K562 (cell line): Measurements from ENCODE around the gene PCGF6. TPM values are rescaled to one million over a fixed set of nuclear protein-coding genes. Genes with fewer than 3 reads are reported as not detected.

ENCODE experiments used
- CCNT2 ChIP-seq: IDR thresholded peaks from 2 replicates; pipeline ENCODE4 v1.6.1; 2011; ENCODE audit warnings: borderline replicate concordance, low read depth, mild to moderate bottlenecking, moderate library complexity, mixed read lengths, low read length; ENCODE audit not compliant: insufficient read length; ENCODE audit errors: extremely low read depth
- CSDE1 ChIP-seq, 2 experiments: fragments of 450-650 bp; IDR thresholded peaks; 2 replicates each; pipeline ENCODE4 v1.6.1; 2016; ENCODE audit warnings: mild to moderate bottlenecking in 1 of 2
- HDAC6 ChIP-seq: IDR thresholded peaks from 2 replicates; pipeline ENCODE4 v1.6.1; 2012; ENCODE audit warnings: low read depth, mild to moderate bottlenecking, control low read depth, inconsistent platforms, low read length, moderate library complexity
- KLF16 ChIP-seq: IDR thresholded peaks from 2 replicates; pipeline ENCODE4 v1.6.1; 2016; ENCODE audit warnings: antibody characterized with exemption
- KLF6 ChIP-seq: fragments of 250-450 bp; sonication (Bioruptor Pico); IDR thresholded peaks from 2 replicates; pipeline ENCODE4 v1.4.0; 2020; ENCODE audit warnings: mild to moderate bottlenecking, moderate library complexity, borderline replicate concordance
- MXI1 ChIP-seq: IDR thresholded peaks from 2 replicates; pipeline ENCODE4 v1.6.1; 2011; ENCODE audit warnings: low read depth, mild to moderate bottlenecking, improper control_type of control experiment, low read length
- RCOR1 ChIP-seq, 2 experiments: IDR thresholded peaks; 2 replicates each; pipeline ENCODE4 v1.6.1; 2012; ENCODE audit warnings: low read depth in 2 of 2, low read length in 2 of 2, borderline replicate concordance in 1 of 2, improper control_type of control experiment in 1 of 2
- SMAD1 ChIP-seq: fragments of 150-350 bp; IDR thresholded peaks from 2 replicates; pipeline ENCODE4 v1.6.1; 2014; ENCODE audit warnings: low read length, low read depth; ENCODE audit not compliant: partially characterized antibody
- SMARCA5 ChIP-seq: fragments of 450-650 bp; IDR thresholded peaks from 2 replicates; pipeline ENCODE4 v1.6.1; 2016
- TBL1XR1 ChIP-seq, 2 experiments: IDR thresholded peaks; 2 replicates each; pipeline ENCODE4 v1.6.1; 2012; ENCODE audit warnings: improper control_type of control experiment in 2 of 2, low read length in 2 of 2, mild to moderate bottlenecking in 1 of 2
- TGIF2 ChIP-seq: sonication (generic); formaldehyde crosslinking; IDR thresholded peaks from 2 replicates; pipeline ENCODE4 v1.8.1; 2022; ENCODE audit warnings: mild to moderate bottlenecking, missing genetic modification reagents, moderate library complexity
- THRAP3 ChIP-seq: fragments of 450-650 bp; IDR thresholded peaks from 2 replicates; pipeline ENCODE4 v1.6.1; 2016; ENCODE audit warnings: mild to moderate bottlenecking, inconsistent platforms, borderline replicate concordance
- U2AF1 ChIP-seq: fragments of 200-400 bp; formaldehyde crosslinking; optimal IDR thresholded peaks from 2 replicates; pipeline ENCODE3; 2017; ENCODE audit warnings: mild to moderate bottlenecking, low read depth, low read length, moderate library complexity
- YY1 ChIP-seq, 3 experiments: IDR thresholded peaks; 2 replicates each; pipeline ENCODE4 v1.6.1; 2011; ENCODE audit warnings: low read length in 2 of 3, mild to moderate bottlenecking in 2 of 3, moderate library complexity in 2 of 3, borderline replicate concordance in 1 of 3, control low read depth in 1 of 3, low read depth in 1 of 3; ENCODE audit not compliant: insufficient read depth in 3 of 3, insufficient replicate concordance in 2 of 3, control insufficient read depth in 1 of 3, insufficient read length in 1 of 3; ENCODE audit errors: extremely low read depth in 1 of 3
- ZBED1 ChIP-seq: IDR thresholded peaks from 2 replicates; pipeline ENCODE4 v1.6.1; 2014
- ZFP30 ChIP-seq: fragments of 250-450 bp; sonication (Bioruptor Pico); IDR thresholded peaks from 2 replicates; pipeline ENCODE4 v1.8.0; 2022; ENCODE audit warnings: moderate library complexity, mild to moderate bottlenecking, inconsistent platforms, borderline replicate concordance
- ZNF174 ChIP-seq: fragments of 250-450 bp; sonication (Bioruptor Pico); IDR thresholded peaks from 2 replicates; pipeline ENCODE4 v1.4.0; 2020; ENCODE audit warnings: mild to moderate bottlenecking
- ZNF212 ChIP-seq: fragments of 450-650 bp; formaldehyde crosslinking; IDR thresholded peaks from 2 replicates; pipeline ENCODE4 v1.4.0; 2020; ENCODE audit warnings: mild to moderate bottlenecking
- ZNF316 ChIP-seq: fragments of 450-650 bp; IDR thresholded peaks from 2 replicates; pipeline ENCODE4 v1.6.1; 2016
- ZNF347 ChIP-seq: fragments of 450-650 bp; formaldehyde crosslinking; IDR thresholded peaks from 2 replicates; pipeline ENCODE4 v1.4.0; 2020; ENCODE audit warnings: low read depth, mild to moderate bottlenecking, moderate library complexity
- ZNF644 ChIP-seq: fragments of 200-800 bp; sonication (Bioruptor generic); IDR thresholded peaks from 2 replicates; pipeline ENCODE4 v1.6.1; 2016; ENCODE audit warnings: low read depth, missing genetic modification characterization, missing compliant biosample characterization
- polyA plus RNA-seq, 8 experiments: library from polyadenylated mRNA; depleted of rRNA in 4 of 8; stranded (reverse) in 5 of 8; unstranded in 3 of 8; fragments of >200 nt; fragmentation: Nextera tagmentation in 2 of 8; fragmentation: Illumina TruSeq in 1 of 8; extraction: Ambion mirVana in 2 of 8; extraction: Trizol in 1 of 8; gene quantifications; 2 replicates each; pipeline versions ENCODE4 v1.2.1 to v1.2.3, GENCODE V29; 2011 to 2014; ENCODE audit warnings: inconsistent platforms in 1 of 8, missing spikeins in 1 of 8
- total RNA-seq, 7 experiments: library from RNA; depleted of rRNA in 6 of 7; stranded (reverse); fragments of >200 nt in 6 of 7; fragmentation: Illumina TruSeq in 2 of 7; extraction: Trizol in 2 of 7; gene quantifications; 2 replicates each; pipeline versions ENCODE4 v1.2.1 to v1.2.3, GENCODE V29; 2011 to 2021; ENCODE audit warnings: low replicate concordance in 1 of 7
- TF ChIP-seq, protein P1 (sequence below): fragments of 250-450 bp; sonication (Bioruptor Pico); IDR thresholded peaks from 2 replicates; pipeline ENCODE4 v1.9.0; 2021; ENCODE audit warnings: mild to moderate bottlenecking
- TF ChIP-seq, protein P2 (sequence below): sonication (generic); formaldehyde crosslinking; IDR thresholded peaks from 2 replicates; pipeline ENCODE4 v1.5.0; 2020; ENCODE audit warnings: missing genetic modification reagents
- TF ChIP-seq, protein P3 (sequence below), 2 experiments: fragments of 250-450 bp in 1 of 2; fragments of 450-650 bp in 1 of 2; sonication (Bioruptor Pico) in 1 of 2; IDR thresholded peaks; 2 replicates each; pipeline versions ENCODE4 v1.6.1 to v1.8.0; 2016 to 2021; ENCODE audit warnings: mild to moderate bottlenecking in 2 of 2, moderate library complexity in 2 of 2, missing compliant biosample characterization in 1 of 2, missing genetic modification characterization in 1 of 2
- TF ChIP-seq, protein P4 (sequence below): sonication (generic); formaldehyde crosslinking; IDR thresholded peaks from 2 replicates; pipeline ENCODE4 v1.8.0; 2022; ENCODE audit warnings: mild to moderate bottlenecking, missing genetic modification reagents, borderline replicate concordance

PCGF6 gene
- total and polyA plus RNA-seq, 9 of the 15 experiments (the other 6 are each of a cell fraction or from before 2014, with no cell fraction given), result 8.4 to 24.6 (median 20.6) TPM

DNA sequence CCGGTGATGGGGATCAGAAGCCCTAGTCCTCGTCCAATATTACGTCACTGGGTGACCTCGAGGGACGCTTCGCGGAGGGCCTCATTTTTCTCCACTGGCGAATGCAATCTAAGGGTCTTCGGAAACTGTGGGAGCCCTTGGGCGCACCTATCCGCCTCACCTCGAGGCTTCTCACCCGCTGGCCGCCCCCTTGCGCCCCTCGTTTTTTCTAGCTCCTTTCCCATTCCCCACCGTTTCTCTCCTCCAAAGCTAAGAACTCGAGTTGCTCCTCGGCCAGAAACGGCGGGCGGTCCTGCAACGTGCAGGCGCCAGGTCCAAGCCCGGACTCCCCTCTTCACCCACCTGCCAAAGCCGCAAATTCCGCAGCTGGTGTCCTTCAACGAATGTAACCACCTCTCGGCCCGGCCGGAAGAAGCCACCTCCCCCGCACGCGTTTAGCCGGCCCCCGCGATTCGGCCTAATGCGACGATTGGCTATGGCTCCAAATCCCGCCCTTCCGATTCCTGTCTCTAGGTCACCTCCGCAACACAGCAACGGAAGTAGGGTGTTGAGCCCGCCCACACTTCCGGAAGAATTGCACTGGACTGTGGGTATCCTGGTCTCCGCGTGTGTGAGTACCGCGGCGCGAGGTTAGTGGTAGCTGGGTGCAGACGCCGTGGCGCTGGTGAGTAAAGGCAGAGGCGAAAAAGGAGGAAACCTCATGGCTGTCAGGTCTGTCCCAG lies 45.3 kb upstream of the PCGF6 start, which contains the start of the genes ATP5MK and PDCD11 (continued):
- TF ChIP-seq U2AF1 (no peak), ZBED1 (no peak), SMARCA5 (no peak), SMAD1 (peak; percentile 63), ZNF174 (CRISPR knock-in tag) (no peak), CSDE1 (IDR thresholded peaks at IDR 0.05) (no peak), KLF6 (no peak; the same call in 1 of the 2 replicates), CCNT2 (peak; percentile 31), ZNF212 (no peak), YY1 (IDR thresholded peaks at IDR 0.05; ENCODE audit: borderline replicate concordance in 1 of 3, control insufficient read depth in 1 of 3, extremely low read depth in 1 of 3, insufficient read depth in 3 of 3, insufficient read length in 1 of 3, insufficient replicate concordance in 2 of 3, low read depth in 1 of 3, low read length in 2 of 3) (no peak), ZFP30 (CRISPR knock-in tag) (no peak), RCOR1 (IDR thresholded peaks at IDR 0.05; ENCODE audit: borderline replicate concordance in 1 of 2, low read depth in 2 of 2, low read length in 2 of 2) (no peak), HDAC6 (no peak), ZNF316 (no peak), KLF16 (0 out of 2 replicates have a peak, but pooled peaks have one; percentile 57), TGIF2 (CRISPR knock-in tag) (no peak), ZNF347 (no peak), ZNF644 (tag) (no peak), TBL1XR1 (IDR thresholded peaks at IDR 0.05; ENCODE audit: low read length in 2 of 2) (0 out of 4 replicates have a peak, but pooled peaks of 1 of the 2 experiments have one; percentile 51), THRAP3 (no peak), MXI1 (peak; percentile 83)
- TF ChIP-seq, protein P1, sequence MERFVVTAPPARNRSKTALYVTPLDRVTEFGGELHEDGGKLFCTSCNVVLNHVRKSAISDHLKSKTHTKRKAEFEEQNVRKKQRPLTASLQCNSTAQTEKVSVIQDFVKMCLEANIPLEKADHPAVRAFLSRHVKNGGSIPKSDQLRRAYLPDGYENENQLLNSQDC (CRISPR knock-in tag), result no peak
- TF ChIP-seq, protein P2, sequence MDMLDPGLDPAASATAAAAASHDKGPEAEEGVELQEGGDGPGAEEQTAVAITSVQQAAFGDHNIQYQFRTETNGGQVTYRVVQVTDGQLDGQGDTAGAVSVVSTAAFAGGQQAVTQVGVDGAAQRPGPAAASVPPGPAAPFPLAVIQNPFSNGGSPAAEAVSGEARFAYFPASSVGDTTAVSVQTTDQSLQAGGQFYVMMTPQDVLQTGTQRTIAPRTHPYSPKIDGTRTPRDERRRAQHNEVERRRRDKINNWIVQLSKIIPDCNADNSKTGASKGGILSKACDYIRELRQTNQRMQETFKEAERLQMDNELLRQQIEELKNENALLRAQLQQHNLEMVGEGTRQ (CRISPR knock-in tag), result no peak
- TF ChIP-seq, protein P3, sequence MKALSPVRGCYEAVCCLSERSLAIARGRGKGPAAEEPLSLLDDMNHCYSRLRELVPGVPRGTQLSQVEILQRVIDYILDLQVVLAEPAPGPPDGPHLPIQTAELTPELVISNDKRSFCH (CRISPR knock-in tag; IDR thresholded peaks at IDR 0.05), result no peak
- TF ChIP-seq, protein P3 (tag; IDR thresholded peaks at IDR 0.05), result no peak
- TF ChIP-seq, protein P4, sequence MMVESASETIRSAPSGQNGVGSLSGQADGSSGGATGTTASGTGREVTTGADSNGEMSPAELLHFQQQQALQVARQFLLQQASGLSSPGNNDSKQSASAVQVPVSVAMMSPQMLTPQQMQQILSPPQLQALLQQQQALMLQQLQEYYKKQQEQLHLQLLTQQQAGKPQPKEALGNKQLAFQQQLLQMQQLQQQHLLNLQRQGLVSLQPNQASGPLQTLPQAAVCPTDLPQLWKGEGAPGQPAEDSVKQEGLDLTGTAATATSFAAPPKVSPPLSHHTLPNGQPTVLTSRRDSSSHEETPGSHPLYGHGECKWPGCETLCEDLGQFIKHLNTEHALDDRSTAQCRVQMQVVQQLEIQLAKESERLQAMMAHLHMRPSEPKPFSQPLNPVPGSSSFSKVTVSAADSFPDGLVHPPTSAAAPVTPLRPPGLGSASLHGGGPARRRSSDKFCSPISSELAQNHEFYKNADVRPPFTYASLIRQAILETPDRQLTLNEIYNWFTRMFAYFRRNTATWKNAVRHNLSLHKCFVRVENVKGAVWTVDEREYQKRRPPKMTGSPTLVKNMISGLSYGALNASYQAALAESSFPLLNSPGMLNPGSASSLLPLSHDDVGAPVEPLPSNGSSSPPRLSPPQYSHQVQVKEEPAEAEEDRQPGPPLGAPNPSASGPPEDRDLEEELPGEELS (CRISPR knock-in tag), result no peak
